ENCODE measurements around the gene ADAMTS12. TPM values are rescaled to one million over a fixed set of nuclear protein-coding genes. Genes with fewer than 3 reads are reported as not detected.
A peak's percentile ranks its signal among the peaks of the same experiment; 100 is the strongest.

The ADAMTS12 gene
- total RNA-seq, 2 donors from 2014 or later, result 2.3 to 8.9 TPM

- TF ChIP-seq POLR2A (IDR thresholded peaks at IDR 0.05) (no peak), CTCF (IDR thresholded peaks at IDR 0.05) (peak in 6 of 7 experiments; percentile 18 to 50 (median 38))
- no peak overlapping the region for H3K4me3 ChIP-seq
- no peaks in the 10 kb centered on the region for H3K36me3 ChIP-seq (replicated peaks in 1 of 2; ENCODE audit: insufficient read depth in 1 of 2, low read depth in 2 of 2)
- ATAC-seq (peak; percentile 85), DNase-seq (peak; percentile 52 to 74 (median 60))
- H3K27me3 ChIP-seq, result peaks cover 0 to 11% of the 10 kb centered on the region in 2 donors
- no peaks in the 10 kb centered on the region for H3K9me3 ChIP-seq
- 1% methylated on average over 20 to 30 of the region's 30 CpGs for WGBS, 2 donors
- intact Hi-C loops (cut with DNase I), result no loop called here
- H3K4me1 ChIP-seq, result peaks cover 22% of the 10 kb centered on the region
- no peak overlapping the region for H3K27ac ChIP-seq
Observed at GRCh38 chr5:33936004-33936380, 44.2 kb upstream of the ADAMTS12 start.

GRCh38 chr5:33934176-33934575, 42.4 kb upstream of the ADAMTS12 start:
- no peaks in the 10 kb centered on the region for H3K36me3 ChIP-seq (replicated peaks in 1 of 2; ENCODE audit: insufficient read depth in 1 of 2, low read depth in 2 of 2)
- WGBS, 2 donors, result 55 to 79% methylated on average over 1 of the region's 1 CpG
- DNase-seq (no peak), ATAC-seq (no peak)
- peaks cover 0 to 11% of the 10 kb centered on the region in 2 donors for H3K27me3 ChIP-seq
- H3K4me1 ChIP-seq, result peaks cover 22% of the 10 kb centered on the region
- no peak for TF ChIP-seq CTCF (IDR thresholded peaks at IDR 0.05)
- TF ChIP-seq POLR2A (IDR thresholded peaks at IDR 0.05), result no peak
- intact Hi-C loops (cut with DNase I), result no loop called here
- no peak overlapping the region for H3K27ac ChIP-seq
- no peak overlapping the region for H3K4me3 ChIP-seq
- H3K9me3 ChIP-seq, result no peaks in the 10 kb centered on the region

GRCh38 chr5:33933723-33934169, 42.0 kb upstream of the ADAMTS12 start:
- TF ChIP-seq CTCF (IDR thresholded peaks at IDR 0.05) (no peak), POLR2A (IDR thresholded peaks at IDR 0.05) (no peak)
- WGBS, 2 donors, result 46 to 57% methylated on average over 3 of the region's 3 CpGs
- peaks cover 0 to 11% of the 10 kb centered on the region in 2 donors for H3K27me3 ChIP-seq
- peaks cover 22% of the 10 kb centered on the region for H3K4me1 ChIP-seq
- intact Hi-C loops (cut with DNase I), result loop anchor here (2.0 kb wide), 1 partner anchor 501 kb away; no protein-coding TSS in a partner anchor
- ATAC-seq (no peak), DNase-seq (no peak)
- no peaks in the 10 kb centered on the region for H3K9me3 ChIP-seq
- no peaks in the 10 kb centered on the region for H3K36me3 ChIP-seq (replicated peaks in 1 of 2; ENCODE audit: insufficient read depth in 1 of 2, low read depth in 2 of 2)
- H3K4me3 ChIP-seq, result no peak overlapping the region
- no peak overlapping the region for H3K27ac ChIP-seq

- ATAC-seq (no peak), DNase-seq (no peak)
- TF ChIP-seq CTCF (IDR thresholded peaks at IDR 0.05) (no peak), POLR2A (IDR thresholded peaks at IDR 0.05) (no peak)
- no peak overlapping the region for H3K27ac ChIP-seq
- WGBS, 2 donors, result 57 to 72% methylated on average over 5 of the region's 5 CpGs
- no peaks in the 10 kb centered on the region for H3K9me3 ChIP-seq
- no peak overlapping the region for H3K4me3 ChIP-seq
- H3K36me3 ChIP-seq (replicated peaks in 1 of 2; ENCODE audit: insufficient read depth in 1 of 2, low read depth in 2 of 2), result no peaks in the 10 kb centered on the region
- H3K27me3 ChIP-seq, result no peaks in the 10 kb centered on the region
- intact Hi-C loops (cut with DNase I), result no loop called here
- peaks cover 6% of the 10 kb centered on the region for H3K4me1 ChIP-seq
Observed at GRCh38 chr5:33931136-33931535, 39.3 kb upstream of the ADAMTS12 start.

GRCh38 chr5:33929925-33930690, 38.3 kb upstream of the ADAMTS12 start:
- DNase-seq, result no peak
- Histone ChIP-seq H3K27me3 (no peaks in the 10 kb centered on the region), H3K4me1 (no peaks in the 10 kb centered on the region), H3K27ac (no peak overlapping the region), H3K4me3 (no peak overlapping the region), H3K36me3 (replicated peaks in 1 of 2; ENCODE audit: insufficient read depth in 1 of 2, low read depth in 2 of 2) (no peaks in the 10 kb centered on the region), H3K9me3 (no peaks in the 10 kb centered on the region)
- 71 to 82% methylated on average over 4 to 6 of the region's 6 CpGs for WGBS, 2 donors
- intact Hi-C loops (cut with DNase I), result no loop called here
- ATAC-seq, result no peak
- TF ChIP-seq POLR2A (IDR thresholded peaks at IDR 0.05) (no peak), CTCF (IDR thresholded peaks at IDR 0.05) (no peak)

Data from body of pancreas (tissue), 4 donors.